ENCODE data around the gene C22orf31.

C22orf31 gene

GRCh38 chr22:29093501-29094300 is 32.1 kb upstream of the C22orf31 start:
- Histone ChIP-seq H3K27ac (ENCODE audit: extremely low read depth, low read depth, low read length) (no peak overlapping the region), H3K4me3 (ENCODE audit: low read depth, low read length) (no peak overlapping the region), H3K36me3 (ENCODE audit: control insufficient read depth in 2 of 2, insufficient read depth in 1 of 2, low read length in 2 of 2) (peaks cover 0 to 14% of the 10 kb centered on the region in 2 experiments; a peak in 1 of 3 replicates), H3K4me1 (ENCODE audit: control insufficient read depth, insufficient read depth, low read length) (peaks cover 3% of the 10 kb centered on the region; the same call in 1 of the 2 replicates), H3K9me3 (ENCODE audit: control insufficient read depth, insufficient read depth, low read depth, low read length) (no peaks in the 10 kb centered on the region)
- TF ChIP-seq MYNN (tag by site-specific recombination; IDR thresholded peaks at IDR 0.05; ENCODE audit: borderline replicate concordance) (no peak), ZBTB20 (tag by site-specific recombination; IDR thresholded peaks at IDR 0.05) (peak; percentile 19; the same call in 1 of the 2 replicates), ZNF16 (tag by site-specific recombination; IDR thresholded peaks at IDR 0.05; ENCODE audit: low read depth) (no peak), ZNF433 (tag by site-specific recombination; IDR thresholded peaks at IDR 0.05; ENCODE audit: low read depth) (no peak), PRDM10 (tag by site-specific recombination; IDR thresholded peaks at IDR 0.05) (peak; percentile 87), ZNF24 (tag by site-specific recombination; IDR thresholded peaks at IDR 0.05) (no peak), FEZF1 (tag by site-specific recombination; IDR thresholded peaks at IDR 0.05) (0 out of 2 replicates have a peak, but pooled peaks have one; percentile 12)
- CTCF ChIA-PET: interaction anchor here (0.6 to 1.0 kb wide), 3 partner anchors 14 to 61 kb away, joined by 3 read pairs; no protein-coding TSS in a partner anchor
- POLR2A ChIA-PET: interaction anchor here (1.3 kb wide), 1 partner anchor 11 kb away, joined by 4 read pairs; no protein-coding TSS in a partner anchor

DNA sequence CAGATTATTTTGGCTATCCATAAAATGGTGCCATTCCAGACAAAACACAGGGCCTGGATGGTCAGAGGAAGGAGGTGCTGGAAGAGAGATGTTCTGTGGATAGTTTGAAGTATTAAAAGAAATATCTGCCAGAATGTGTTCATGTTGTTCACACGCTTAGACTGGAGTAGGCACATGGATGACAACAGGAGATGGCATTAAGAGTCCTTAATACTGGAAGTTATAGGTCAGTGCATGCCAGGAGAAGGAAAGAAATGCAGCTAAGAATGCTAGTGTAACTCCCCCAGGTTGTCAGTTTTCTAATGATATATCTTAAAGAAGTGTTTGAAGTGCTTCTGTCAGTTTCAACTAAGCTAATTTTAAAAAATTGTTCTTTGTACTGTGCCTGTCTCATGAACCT is 31.4 kb upstream of the C22orf31 start:
- H3K9me3 ChIP-seq (ENCODE audit: control insufficient read depth, insufficient read depth, low read depth, low read length): no peaks in the 10 kb centered on the region
- H3K27ac ChIP-seq (ENCODE audit: extremely low read depth, low read depth, low read length): no peak overlapping the region
- H3K4me1 ChIP-seq (ENCODE audit: control insufficient read depth, insufficient read depth, low read length): peaks cover 3% of the 10 kb centered on the region; the same call in 1 of the 2 replicates
- POLR2A ChIA-PET: interaction anchor here (1.3 kb wide), 1 partner anchor 10 kb away, joined by 4 read pairs; no protein-coding TSS in a partner anchor
- peaks cover 0 to 9% of the 10 kb centered on the region in 2 experiments; a peak in 1 of 3 replicates for H3K36me3 ChIP-seq (ENCODE audit: control insufficient read depth in 2 of 2, insufficient read depth in 1 of 2, low read length in 2 of 2)
- TF ChIP-seq PRDM6 (tag by site-specific recombination; IDR thresholded peaks at IDR 0.05): no peak
- TF ChIP-seq ZNF670 (tag by site-specific recombination; IDR thresholded peaks at IDR 0.05; ENCODE audit: low read depth): no peak
- TF ChIP-seq ZNF549 (tag by site-specific recombination; IDR thresholded peaks at IDR 0.05): no peak
- TF ChIP-seq ZNF501 (tag by site-specific recombination; IDR thresholded peaks at IDR 0.05): no peak
- no peak for TF ChIP-seq ZNF785 (tag by site-specific recombination; IDR thresholded peaks at IDR 0.05)
- no peak for TF ChIP-seq ZFP37 (tag by site-specific recombination; IDR thresholded peaks at IDR 0.05)
- CTCF ChIA-PET: interaction anchor here (0.6 to 1.0 kb wide), 2 partner anchors 56 to 61 kb away, joined by 3 read pairs; no protein-coding TSS in a partner anchor
- no peak overlapping the region for H3K4me3 ChIP-seq (ENCODE audit: low read depth, low read length)

DNA sequence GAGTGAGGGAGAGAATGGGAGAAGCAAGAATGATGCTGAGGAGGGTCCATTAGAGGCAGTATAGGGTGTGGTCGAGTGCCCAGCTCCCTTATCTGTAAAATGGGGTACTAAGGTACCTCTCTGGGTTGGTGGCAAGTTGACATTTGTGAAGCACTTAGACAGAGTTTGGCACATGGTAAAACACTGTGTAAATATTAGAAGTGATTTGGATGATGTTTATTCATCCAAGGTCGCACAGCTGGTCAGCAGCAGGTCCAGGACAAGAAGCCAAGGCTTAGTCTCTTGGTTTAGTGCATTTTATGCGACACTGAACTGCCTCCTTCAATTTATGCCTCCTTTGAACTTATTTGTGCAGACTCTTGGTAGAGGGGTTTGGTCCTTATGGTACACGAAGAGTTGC is 30.6 kb upstream of the C22orf31 start:
- ChIA-PET CTCF (interaction anchor here (1.3 kb wide), 1 partner anchor 62 kb away, joined by 5 read pairs; no protein-coding TSS in a partner anchor), POLR2A (no interaction called here)
- H3K4me3 ChIP-seq (ENCODE audit: low read depth, low read length): no peak overlapping the region
- H3K27ac ChIP-seq (ENCODE audit: extremely low read depth, low read depth, low read length): no peak overlapping the region
- H3K9me3 ChIP-seq (ENCODE audit: control insufficient read depth, insufficient read depth, low read depth, low read length): no peaks in the 10 kb centered on the region
- peaks cover 0 to 9% of the 10 kb centered on the region in 2 experiments; a peak in 1 of 3 replicates for H3K36me3 ChIP-seq (ENCODE audit: control insufficient read depth in 2 of 2, insufficient read depth in 1 of 2, low read length in 2 of 2)
- H3K4me1 ChIP-seq (ENCODE audit: control insufficient read depth, insufficient read depth, low read length): peaks cover 3% of the 10 kb centered on the region; the same call in 1 of the 2 replicates
- TF ChIP-seq OVOL3 (tag by site-specific recombination; IDR thresholded peaks at IDR 0.05) (no peak), ZNF112 (tag by site-specific recombination; IDR thresholded peaks at IDR 0.05) (no peak), HOXC10 (CRISPR knock-in tag; IDR thresholded peaks at IDR 0.05) (no peak), MYNN (tag by site-specific recombination; IDR thresholded peaks at IDR 0.05; ENCODE audit: borderline replicate concordance) (no peak), ZNF169 (tag by site-specific recombination; IDR thresholded peaks at IDR 0.05) (no peak), ZNF785 (tag by site-specific recombination; IDR thresholded peaks at IDR 0.05) (no peak), ZNF529 (tag by site-specific recombination; IDR thresholded peaks at IDR 0.05; ENCODE audit: insufficient replicate concordance) (no peak), ZNF416 (tag by site-specific recombination; IDR thresholded peaks at IDR 0.05) (no peak), ZNF433 (tag by site-specific recombination; IDR thresholded peaks at IDR 0.05; ENCODE audit: low read depth) (no peak), KLF8 (tag by site-specific recombination; IDR thresholded peaks at IDR 0.05) (no peak), ZNF621 (tag by site-specific recombination; IDR thresholded peaks at IDR 0.05) (no peak), SP3 (tag by site-specific recombination; IDR thresholded peaks at IDR 0.05) (no peak), GLIS2 (tag by site-specific recombination; IDR thresholded peaks at IDR 0.05) (no peak), ZNF660 (tag by site-specific recombination; IDR thresholded peaks at IDR 0.05) (no peak), ZNF335 (tag by site-specific recombination; conservative IDR thresholded peaks at IDR 0.05) (no peak)
